GM12878 (cell line): ENCODE results near the gene IFT81. TPM values are rescaled to one million over a fixed set of nuclear protein-coding genes. Genes with fewer than 3 reads are reported as not detected.

ENCODE experiments used
- CTCF ChIP-seq, 3 experiments: IDR thresholded peaks in 2 of 3; conservative IDR thresholded peaks in 1 of 3; 2 replicates each; pipeline ENCODE4 v1.5.1; 2011; ENCODE audit warnings: low read depth in 3 of 3, low read length in 3 of 3, mild to moderate bottlenecking in 3 of 3, control low read depth in 2 of 3, moderate library complexity in 2 of 3, inconsistent platforms in 1 of 3, mixed read lengths in 1 of 3; ENCODE audit not compliant: control insufficient read depth in 2 of 3, insufficient read depth in 1 of 3; ENCODE audit errors: extremely low read depth in 1 of 3
- RELB ChIP-seq: fragments of 450-650 bp; IDR thresholded peaks from 2 replicates; pipeline ENCODE4 v1.6.1; 2017; ENCODE audit warnings: low read depth, mild to moderate bottlenecking, moderate library complexity
- ZNF687 ChIP-seq: fragments of 450-650 bp; IDR thresholded peaks from 2 replicates; pipeline ENCODE4 v1.6.1; 2017; ENCODE audit warnings: mild to moderate bottlenecking, moderate library complexity
- polyA plus RNA-seq, 11 experiments: library from polyadenylated mRNA; depleted of rRNA in 4 of 11; unstranded in 6 of 11; stranded (reverse) in 5 of 11; fragments of >200 nt; fragmentation: Nextera tagmentation in 4 of 11; fragmentation: Illumina TruSeq in 1 of 11; extraction: Ambion mirVana in 4 of 11; extraction: Trizol in 1 of 11; gene quantifications; 1 replicate in 1 of 11; 2 replicates in 10 of 11; pipeline versions ENCODE4 v1.2.1 to v1.2.3, GENCODE V29; 2011 to 2016; ENCODE audit warnings: inconsistent platforms in 2 of 11, missing spikeins in 2 of 11, low read depth in 1 of 11
- total RNA-seq, 4 experiments: library from RNA; depleted of rRNA in 3 of 4; stranded (reverse); fragments of >200 nt in 3 of 4; fragmentation: Illumina TruSeq in 1 of 4; extraction: Trizol in 1 of 4; gene quantifications; 2 replicates each; pipeline versions ENCODE4 v1.2.1 to v1.2.3, GENCODE V29; 2013 to 2021
- TF ChIP-seq, protein P1 (sequence below): fragments of 450-650 bp; IDR thresholded peaks from 2 replicates; pipeline ENCODE4 v1.6.1; 2017; ENCODE audit warnings: antibody characterized with exemption, mild to moderate bottlenecking, moderate library complexity

The IFT81 gene
- total and polyA plus RNA-seq, 10 of the 15 experiments (the other 5 are each of a cell fraction or from before 2014, with no cell fraction given), result 4.1 to 9.9 (median 5.6) TPM

GRCh38 chr12:110079477-110080400 is 44.4 kb upstream of the IFT81 start (continued):
- TF ChIP-seq, protein P1, sequence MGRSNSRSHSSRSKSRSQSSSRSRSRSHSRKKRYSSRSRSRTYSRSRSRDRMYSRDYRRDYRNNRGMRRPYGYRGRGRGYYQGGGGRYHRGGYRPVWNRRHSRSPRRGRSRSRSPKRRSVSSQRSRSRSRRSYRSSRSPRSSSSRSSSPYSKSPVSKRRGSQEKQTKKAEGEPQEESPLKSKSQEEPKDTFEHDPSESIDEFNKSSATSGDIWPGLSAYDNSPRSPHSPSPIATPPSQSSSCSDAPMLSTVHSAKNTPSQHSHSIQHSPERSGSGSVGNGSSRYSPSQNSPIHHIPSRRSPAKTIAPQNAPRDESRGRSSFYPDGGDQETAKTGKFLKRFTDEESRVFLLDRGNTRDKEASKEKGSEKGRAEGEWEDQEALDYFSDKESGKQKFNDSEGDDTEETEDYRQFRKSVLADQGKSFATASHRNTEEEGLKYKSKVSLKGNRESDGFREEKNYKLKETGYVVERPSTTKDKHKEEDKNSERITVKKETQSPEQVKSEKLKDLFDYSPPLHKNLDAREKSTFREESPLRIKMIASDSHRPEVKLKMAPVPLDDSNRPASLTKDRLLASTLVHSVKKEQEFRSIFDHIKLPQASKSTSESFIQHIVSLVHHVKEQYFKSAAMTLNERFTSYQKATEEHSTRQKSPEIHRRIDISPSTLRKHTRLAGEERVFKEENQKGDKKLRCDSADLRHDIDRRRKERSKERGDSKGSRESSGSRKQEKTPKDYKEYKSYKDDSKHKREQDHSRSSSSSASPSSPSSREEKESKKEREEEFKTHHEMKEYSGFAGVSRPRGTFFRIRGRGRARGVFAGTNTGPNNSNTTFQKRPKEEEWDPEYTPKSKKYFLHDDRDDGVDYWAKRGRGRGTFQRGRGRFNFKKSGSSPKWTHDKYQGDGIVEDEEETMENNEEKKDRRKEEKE, result no peak
- peak; percentile 97 for TF ChIP-seq ZNF687
- TF ChIP-seq CTCF (IDR thresholded peaks at IDR 0.05 in 2 of 3, conservative IDR thresholded peaks at IDR 0.05 in 1 of 3; ENCODE audit: control insufficient read depth in 2 of 3, extremely low read depth in 1 of 3, insufficient read depth in 1 of 3, low read depth in 3 of 3, low read length in 3 of 3), result no peak
- TF ChIP-seq RELB, result peak; percentile 50
